DOHH2 (cell line): ENCODE measurements around the gene FOXC2.

ENCODE experiments used
- H3F3A ChIP-seq: fragments of 200-600 bp; sonication (generic), shearing (Covaris generic); 2 replicates; pipeline ENCODE4 v1.6.0; 2016; ENCODE audit warnings: antibody characterized with exemption, mild to moderate bottlenecking; ENCODE audit not compliant: control insufficient read depth, insufficient read depth
- H3K27ac ChIP-seq: fragments of 200-600 bp; sonication (generic); 2 replicates; pipeline ENCODE4 v1.5.1; 2014; ENCODE audit warnings: low read depth, mild to moderate bottlenecking, low read length, moderate library complexity
- H3K27me3 ChIP-seq: fragments of 200-600 bp; sonication (generic); 2 replicates; pipeline ENCODE4 v1.6.1; 2014; ENCODE audit warnings: mild to moderate bottlenecking, low read length, mixed read lengths; ENCODE audit not compliant: control insufficient read depth
- H3K36me3 ChIP-seq: fragments of 200-600 bp; sonication (generic); 2 replicates; pipeline ENCODE4 v1.6.1; 2014; ENCODE audit warnings: mild to moderate bottlenecking, low read length, moderate library complexity, mixed read lengths; ENCODE audit not compliant: control insufficient read depth
- H3K4me1 ChIP-seq: fragments of 200-600 bp; sonication (generic); 2 replicates; pipeline ENCODE4 v1.6.1; 2014; ENCODE audit warnings: mild to moderate bottlenecking, low read length, mixed read lengths; ENCODE audit not compliant: control insufficient read depth
- H3K4me2 ChIP-seq: fragments of 200-600 bp; sonication (generic); 2 replicates; pipeline ENCODE4 v1.6.0; 2014; ENCODE audit warnings: mild to moderate bottlenecking, low read length, moderate library complexity
- H3K4me3 ChIP-seq: fragments of 200-600 bp; sonication (generic); 2 replicates; pipeline ENCODE4 v1.5.1; 2014; ENCODE audit warnings: mild to moderate bottlenecking, low read length, mixed read lengths
- H3K79me2 ChIP-seq: fragments of 200-600 bp; sonication (generic); 2 replicates; pipeline ENCODE4 v1.6.1; 2014; ENCODE audit warnings: mild to moderate bottlenecking, low read length, mixed read lengths; ENCODE audit not compliant: control insufficient read depth
- H3K9me2 ChIP-seq: fragments of 200-600 bp; sonication (generic); replicated peaks from 2 replicates; pipeline ENCODE4 v1.6.1; 2014; ENCODE audit warnings: mild to moderate bottlenecking, low read length, mixed read lengths; ENCODE audit not compliant: control insufficient read depth
- H3K9me3 ChIP-seq: fragments of 200-600 bp; sonication (generic); 2 replicates; pipeline ENCODE4 v1.6.1; 2014; ENCODE audit warnings: antibody characterized with exemption, low read length, mixed read lengths; ENCODE audit not compliant: control insufficient read depth, insufficient read depth
- H4K20me1 ChIP-seq: fragments of 200-600 bp; sonication (generic); 2 replicates; pipeline ENCODE4 v1.6.0; 2014; ENCODE audit warnings: low read depth, mild to moderate bottlenecking, antibody characterized with exemption, low read length, moderate library complexity; ENCODE audit not compliant: control insufficient read depth, insufficient read depth
- CTCF ChIP-seq: fragments of 200-600 bp; sonication (generic); IDR thresholded peaks from one replicate; pipeline ENCODE4 v1.5.1; 2014; ENCODE audit warnings: antibody characterized with exemption, mild to moderate bottlenecking, low read depth, low read length; ENCODE audit not compliant: poor library complexity, severe bottlenecking
- EZH2phosphoT487 ChIP-seq: fragments of 200-600 bp; sonication (generic); IDR thresholded peaks from 2 replicates; pipeline ENCODE4 v1.6.1; 2017; ENCODE audit warnings: borderline replicate concordance, mild to moderate bottlenecking, antibody characterized with exemption, low read length, moderate library complexity, mixed read lengths

Gene FOXC2

GRCh38 chr16:86571530-86571915, 4.9 kb downstream of the FOXC2 start:
- H3K27ac ChIP-seq: no peak overlapping the region
- H3K36me3 ChIP-seq: no peaks in the 10 kb centered on the region
- H3K4me1 ChIP-seq: no peaks in the 10 kb centered on the region
- no peaks in the 10 kb centered on the region for H3K79me2 ChIP-seq
- H3K27me3 ChIP-seq: no peaks in the 10 kb centered on the region
- no peak for TF ChIP-seq CTCF
- no peaks in the 10 kb centered on the region for H3K9me3 ChIP-seq
- H4K20me1 ChIP-seq: no peaks in the 10 kb centered on the region
- H3K9me2 ChIP-seq: no peaks in the 10 kb centered on the region
- no peak overlapping the region for H3K4me2 ChIP-seq
- no peak overlapping the region for H3K4me3 ChIP-seq
- H3F3A ChIP-seq: no peaks in the 10 kb centered on the region

- H3K27ac ChIP-seq: no peak overlapping the region
- H3K4me2 ChIP-seq: no peak overlapping the region
- H3K36me3 ChIP-seq: no peaks in the 10 kb centered on the region
- no peak overlapping the region for H3K4me3 ChIP-seq
- H3K27me3 ChIP-seq: no peaks in the 10 kb centered on the region
- no peaks in the 10 kb centered on the region for H3K4me1 ChIP-seq
- no peaks in the 10 kb centered on the region for H3K9me2 ChIP-seq
- TF ChIP-seq CTCF: no peak
- no peak for TF ChIP-seq EZH2phosphoT487
- H3K79me2 ChIP-seq: no peaks in the 10 kb centered on the region
- H3F3A ChIP-seq: no peaks in the 10 kb centered on the region
- H4K20me1 ChIP-seq: no peaks in the 10 kb centered on the region
- H3K9me3 ChIP-seq: no peaks in the 10 kb centered on the region
These were observed 5.5 kb downstream of the FOXC2 start for GRCh38 chr16:86572041-86572521.

GRCh38 chr16:86572606-86573005, 6.0 kb downstream of the FOXC2 start:
- no peaks in the 10 kb centered on the region for H3F3A ChIP-seq
- no peaks in the 10 kb centered on the region for H3K36me3 ChIP-seq
- no peak overlapping the region for H3K4me2 ChIP-seq
- no peaks in the 10 kb centered on the region for H3K9me3 ChIP-seq
- TF ChIP-seq CTCF: no peak
- no peak for TF ChIP-seq EZH2phosphoT487
- H3K9me2 ChIP-seq: no peaks in the 10 kb centered on the region
- H3K79me2 ChIP-seq: no peaks in the 10 kb centered on the region
- H3K27me3 ChIP-seq: no peaks in the 10 kb centered on the region
- no peak overlapping the region for H3K4me3 ChIP-seq
- H3K27ac ChIP-seq: no peak overlapping the region
- H4K20me1 ChIP-seq: no peaks in the 10 kb centered on the region
- no peaks in the 10 kb centered on the region for H3K4me1 ChIP-seq

GRCh38 chr16:86573215-86573614, 6.6 kb downstream of the FOXC2 start:
- Histone ChIP-seq H3K9me3 (no peaks in the 10 kb centered on the region), H3K4me3 (no peak overlapping the region), H4K20me1 (no peaks in the 10 kb centered on the region), H3K36me3 (no peaks in the 10 kb centered on the region), H3K4me1 (no peaks in the 10 kb centered on the region), H3K4me2 (no peak overlapping the region), H3K9me2 (no peaks in the 10 kb centered on the region), H3K79me2 (no peaks in the 10 kb centered on the region), H3K27me3 (no peaks in the 10 kb centered on the region), H3F3A (no peaks in the 10 kb centered on the region), H3K27ac (no peak overlapping the region)
- TF ChIP-seq CTCF (no peak), EZH2phosphoT487 (no peak)
